ENCODE results near the gene TMSB10.
"Not testable (repeated sequence)": the region's sequence is repeated elsewhere in the genome, so short reads cannot be mapped to it uniquely, and the experiment has no call there.

The TMSB10 gene

GRCh38 chr2:84905181-84906107, at the start of gene TMSB10:
Gene TMSB10, plus strand, starts transcription at chr2:84905656.
- DNase-seq (ENCODE audit: low read depth): peak; percentile 81

- DNase-seq (ENCODE audit: low read depth): no peak
Observed at GRCh38 chr2:84855731-84856130, 49.7 kb upstream of the TMSB10 start.

- DNase-seq (ENCODE audit: low read depth): no peak
Observed at GRCh38 chr2:84856787-84857186, 48.7 kb upstream of the TMSB10 start.

- DNase-seq (ENCODE audit: low read depth): no peak
Observed at GRCh38 chr2:84857566-84857965, 47.9 kb upstream of the TMSB10 start.

GRCh38 chr2:84858123-84858522, 47.3 kb upstream of the TMSB10 start:
- no peak for DNase-seq (ENCODE audit: low read depth)

GRCh38 chr2:84858937-84859336, 46.5 kb upstream of the TMSB10 start:
- DNase-seq (ENCODE audit: low read depth): no peak

- DNase-seq (ENCODE audit: low read depth): no peak
Observed at GRCh38 chr2:84861539-84861938, 43.9 kb upstream of the TMSB10 start.

- no peak for DNase-seq (ENCODE audit: low read depth)
Observed at GRCh38 chr2:84862006-84862405, 43.5 kb upstream of the TMSB10 start.

- DNase-seq (ENCODE audit: low read depth): no peak
Observed at GRCh38 chr2:84865181-84865783, 40.2 kb upstream of the TMSB10 start.

GRCh38 chr2:84866122-84866521, 39.3 kb upstream of the TMSB10 start:
- DNase-seq (ENCODE audit: low read depth): no peak

GRCh38 chr2:84868327-84868726, 37.1 kb upstream of the TMSB10 start:
- DNase-seq (ENCODE audit: low read depth): not testable (repeated sequence)

GRCh38 chr2:84870306-84870705, 35.1 kb upstream of the TMSB10 start:
- no peak for DNase-seq (ENCODE audit: low read depth)

GRCh38 chr2:84872691-84873090, 32.8 kb upstream of the TMSB10 start:
- DNase-seq (ENCODE audit: low read depth): not testable (repeated sequence)

GRCh38 chr2:84873350-84873749, 32.1 kb upstream of the TMSB10 start:
- DNase-seq (ENCODE audit: low read depth): no peak

- no peak for DNase-seq (ENCODE audit: low read depth)
Observed at GRCh38 chr2:84874381-84875212, 30.9 kb upstream of the TMSB10 start.

GRCh38 chr2:84875213-84875560, 30.3 kb upstream of the TMSB10 start:
- DNase-seq (ENCODE audit: low read depth): no peak

GRCh38 chr2:84875619-84876018, 29.8 kb upstream of the TMSB10 start:
- not testable (repeated sequence) for DNase-seq (ENCODE audit: low read depth)

- DNase-seq (ENCODE audit: low read depth): no peak
Observed at GRCh38 chr2:84876369-84876768, 29.1 kb upstream of the TMSB10 start.

- DNase-seq (ENCODE audit: low read depth): no peak
Observed at GRCh38 chr2:84878459-84878858, 27.0 kb upstream of the TMSB10 start.

- DNase-seq (ENCODE audit: low read depth): no peak
Observed at GRCh38 chr2:84878896-84879583, 26.4 kb upstream of the TMSB10 start.

GRCh38 chr2:84879584-84880394, 25.7 kb upstream of the TMSB10 start:
- no peak for DNase-seq (ENCODE audit: low read depth)

Data from stimulated activated CD8-positive, alpha-beta memory T cell treated with anti-CD3 and anti-CD28 coated beads, Interleukin-12 subunit alpha, Interleukin-12 subunit beta, amount 100 ng/mL, for 4 hours (primary cell).